Keratinocyte (primary cell): Measurements from ENCODE around the gene PTGES. TPM values are rescaled to one million over a fixed set of nuclear protein-coding genes. Genes with fewer than 3 reads are reported as not detected.

ENCODE experiments used
- DNase-seq: peaks from one replicate; pipeline ENCODE4 v3.0.0-alpha.2; 2011; ENCODE audit warnings: low read depth, missing footprints, low spot score
- FAIRE-seq: peaks from 2 replicates; lab custom pipeline; 2011; peaks lifted over from hg19 to GRCh38; lab: Jason Lieb, UNC
- H2AFZ ChIP-seq: 2 replicates; pipeline ENCODE4 v1.6.0; 2012; ENCODE audit warnings: low read length, control low read depth, inconsistent platforms; ENCODE audit not compliant: control insufficient read depth
- H3K27ac ChIP-seq: 2 replicates; pipeline ENCODE4 v1.5.1; 2011; ENCODE audit warnings: low read length; ENCODE audit not compliant: control insufficient read depth, insufficient read depth
- H3K27me3 ChIP-seq: 3 replicates; pipeline ENCODE4 v1.6.0; 2011; ENCODE audit warnings: low read length; ENCODE audit not compliant: control insufficient read depth, insufficient read depth; ENCODE audit errors: extremely low read depth
- H3K36me3 ChIP-seq, 2 experiments: 2 replicates in 1 of 2; 3 replicates in 1 of 2; pipeline ENCODE4 v1.5.1; 2011; ENCODE audit warnings: low read length in 2 of 2, mild to moderate bottlenecking in 1 of 2; ENCODE audit not compliant: control insufficient read depth in 2 of 2, insufficient read depth in 2 of 2; ENCODE audit errors: extremely low read depth in 1 of 2
- H3K4me1 ChIP-seq: 3 replicates; pipeline ENCODE4 v1.5.1; 2011; ENCODE audit warnings: low read length; ENCODE audit not compliant: control insufficient read depth, insufficient read depth; ENCODE audit errors: extremely low read depth
- H3K4me2 ChIP-seq: 3 replicates; pipeline ENCODE4 v1.6.0; 2011; ENCODE audit warnings: low read depth, low read length; ENCODE audit not compliant: control insufficient read depth, insufficient read depth; ENCODE audit errors: extremely low read depth
- H3K4me3 ChIP-seq, 3 experiments: fragments of 200-600 bp in 1 of 3; sonication (generic) in 1 of 3; 2 replicates in 2 of 3; 3 replicates in 1 of 3; pipeline ENCODE4 v1.5.1; 2011 to 2016; ENCODE audit warnings: low read length in 3 of 3, mild to moderate bottlenecking in 3 of 3, control low read depth in 2 of 3, inconsistent platforms in 1 of 3, low read depth in 1 of 3, mixed read lengths in 1 of 3, mixed run types in 1 of 3, moderate library complexity in 1 of 3; ENCODE audit not compliant: control insufficient read depth in 2 of 3, insufficient read depth in 2 of 3; ENCODE audit errors: extremely low read depth in 1 of 3
- H3K79me2 ChIP-seq: 2 replicates; pipeline ENCODE4 v1.6.0; 2012; ENCODE audit warnings: low read length; ENCODE audit not compliant: control insufficient read depth, insufficient read depth
- H3K9ac ChIP-seq: 3 replicates; pipeline ENCODE4 v1.6.0; 2011; ENCODE audit warnings: low read length; ENCODE audit not compliant: control insufficient read depth, insufficient read depth; ENCODE audit errors: extremely low read depth
- H3K9me1 ChIP-seq: 3 replicates; pipeline ENCODE4 v1.6.0; 2011; ENCODE audit warnings: low read length; ENCODE audit not compliant: control insufficient read depth, insufficient read depth; ENCODE audit errors: extremely low read depth
- H3K9me3 ChIP-seq: 2 replicates; pipeline ENCODE4 v1.5.1; 2012; ENCODE audit warnings: low read depth, low read length; ENCODE audit not compliant: control insufficient read depth
- H4K20me1 ChIP-seq: 3 replicates; pipeline ENCODE4 v1.6.0; 2011; ENCODE audit warnings: low read length; ENCODE audit not compliant: control insufficient read depth, insufficient read depth; ENCODE audit errors: extremely low read depth
- EZH2 ChIP-seq: IDR thresholded peaks from one replicate; pipeline ENCODE4 v1.6.1; 2012; ENCODE audit warnings: inconsistent platforms, mild to moderate bottlenecking, low read length, moderate library complexity
- dilution Hi-C: fragments of 300-500 bp; cut with MboI; formaldehyde crosslinking; loops from one replicate; pipeline ENCODE4 v1.7.0; 2020; ENCODE audit warnings: low sequenced_read_pairs; ENCODE audit not compliant: extremely low pct_ligation_motif_present
- polyA plus RNA-seq, 5 experiments: library from polyadenylated mRNA; depleted of rRNA in 3 of 5; stranded (reverse) in 3 of 5; stranded (forward) in 1 of 5; unstranded in 1 of 5; fragments of >200 nt; gene quantifications; 1 replicate in 1 of 5; 2 replicates in 3 of 5; 3 replicates in 1 of 5; pipeline versions ENCODE4 v1.2.1 to v1.2.3, GENCODE V29; 2011 to 2012; ENCODE audit warnings: missing spikeins in 2 of 5, low read depth in 1 of 5, low replicate concordance in 1 of 5
- TF ChIP-seq, protein P1 (sequence below), 3 experiments: IDR thresholded peaks in 1 of 3; conservative IDR thresholded peaks in 1 of 3; optimal IDR thresholded peaks in 1 of 3; 2 replicates in 2 of 3; 3 replicates in 1 of 3; pipeline versions ENCODE3 to v1.5.1; 2011; ENCODE audit warnings: low read length in 3 of 3, mild to moderate bottlenecking in 3 of 3, moderate library complexity in 2 of 3, control low read depth in 1 of 3, inconsistent platforms in 1 of 3; ENCODE audit not compliant: insufficient read depth in 2 of 3; ENCODE audit errors: extremely low read depth in 1 of 3

The PTGES gene
- polyA plus RNA-seq, 1 donor (not counting 4 experiments of a cell fraction or from before 2014, with no cell fraction given) = 19.7 TPM

DNA sequence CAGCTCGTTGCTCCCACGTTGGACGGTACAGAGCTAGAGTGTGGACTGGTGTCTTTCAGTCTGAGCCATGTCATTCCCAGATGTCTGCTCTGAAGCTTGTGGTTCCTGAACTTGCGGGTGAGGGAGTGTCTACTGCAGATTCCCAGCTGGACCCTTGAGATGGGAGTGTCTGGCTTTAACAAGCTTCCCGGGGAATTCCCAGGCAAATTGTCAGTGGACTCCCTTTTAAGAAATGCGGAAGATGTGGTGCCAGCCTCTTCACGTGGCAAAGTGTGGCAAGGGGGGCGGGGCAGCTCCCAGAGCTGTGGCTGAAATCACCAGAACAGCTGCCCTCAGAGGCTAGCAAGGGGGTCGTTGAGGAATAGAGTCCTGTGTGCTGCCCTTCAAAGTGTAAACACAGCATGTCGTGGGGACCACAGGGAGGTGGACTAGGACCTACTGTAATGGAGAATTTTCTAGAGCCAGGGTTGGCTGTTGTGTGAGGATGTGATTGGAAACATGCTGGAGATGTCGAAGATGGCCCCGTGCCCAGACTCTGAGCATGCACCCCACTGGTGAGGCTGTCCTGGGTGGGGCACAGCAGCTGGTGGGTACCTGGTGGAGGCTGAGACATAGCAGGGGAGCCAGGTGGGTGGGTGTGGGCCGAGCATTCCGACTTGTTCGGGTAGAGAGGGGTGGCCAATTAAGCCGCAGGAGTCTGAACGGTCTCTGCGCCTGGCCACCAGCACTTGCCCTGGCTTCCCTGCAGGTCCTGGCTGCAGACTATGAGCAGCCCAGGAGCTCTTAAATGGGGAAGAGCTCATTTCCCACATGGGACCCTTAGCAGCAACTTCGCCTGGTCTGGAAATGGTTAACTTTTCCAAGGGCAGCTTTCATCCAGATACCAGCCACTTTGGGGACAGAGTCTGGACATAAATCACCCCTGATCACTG lies 50.0 kb downstream of the PTGES start:
- Histone ChIP-seq H3K27ac (no peak overlapping the region), H3K27me3 (peaks cover 23% of the 10 kb centered on the region), H3K9me1 (no peaks in the 10 kb centered on the region), H3K4me3 (peak overlapping the region in 1 of 3 experiments; percentile 33), H3K9ac (no peak overlapping the region), H2AFZ (peak overlapping the region; percentile 15), H3K4me2 (peak overlapping the region; percentile 37), H4K20me1 (no peaks in the 10 kb centered on the region), H3K79me2 (no peaks in the 10 kb centered on the region), H3K9me3 (no peaks in the 10 kb centered on the region), H3K4me1 (peaks cover 8% of the 10 kb centered on the region), H3K36me3 (no peaks in the 10 kb centered on the region)
- DNase-seq = peak; percentile 38
- dilution Hi-C loops = no loop called here
- no peak for TF ChIP-seq EZH2
- TF ChIP-seq, protein P1, sequence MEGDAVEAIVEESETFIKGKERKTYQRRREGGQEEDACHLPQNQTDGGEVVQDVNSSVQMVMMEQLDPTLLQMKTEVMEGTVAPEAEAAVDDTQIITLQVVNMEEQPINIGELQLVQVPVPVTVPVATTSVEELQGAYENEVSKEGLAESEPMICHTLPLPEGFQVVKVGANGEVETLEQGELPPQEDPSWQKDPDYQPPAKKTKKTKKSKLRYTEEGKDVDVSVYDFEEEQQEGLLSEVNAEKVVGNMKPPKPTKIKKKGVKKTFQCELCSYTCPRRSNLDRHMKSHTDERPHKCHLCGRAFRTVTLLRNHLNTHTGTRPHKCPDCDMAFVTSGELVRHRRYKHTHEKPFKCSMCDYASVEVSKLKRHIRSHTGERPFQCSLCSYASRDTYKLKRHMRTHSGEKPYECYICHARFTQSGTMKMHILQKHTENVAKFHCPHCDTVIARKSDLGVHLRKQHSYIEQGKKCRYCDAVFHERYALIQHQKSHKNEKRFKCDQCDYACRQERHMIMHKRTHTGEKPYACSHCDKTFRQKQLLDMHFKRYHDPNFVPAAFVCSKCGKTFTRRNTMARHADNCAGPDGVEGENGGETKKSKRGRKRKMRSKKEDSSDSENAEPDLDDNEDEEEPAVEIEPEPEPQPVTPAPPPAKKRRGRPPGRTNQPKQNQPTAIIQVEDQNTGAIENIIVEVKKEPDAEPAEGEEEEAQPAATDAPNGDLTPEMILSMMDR (optimal IDR thresholded peaks at IDR 0.05 in 1 of 3, IDR thresholded peaks at IDR 0.05 in 1 of 3, conservative IDR thresholded peaks at IDR 0.05 in 1 of 3; ENCODE audit: extremely low read depth in 1 of 3, insufficient read depth in 2 of 3, low read length in 3 of 3) = no peak
- FAIRE-seq = no peak

GRCh38 chr9:129701549-129701948 lies 51.3 kb downstream of the PTGES start:
- dilution Hi-C loops = no loop called here
- Histone ChIP-seq H3K36me3 (no peaks in the 10 kb centered on the region), H3K4me2 (no peak overlapping the region), H3K4me1 (peaks cover 8% of the 10 kb centered on the region), H2AFZ (no peak overlapping the region), H3K9ac (no peak overlapping the region), H4K20me1 (no peaks in the 10 kb centered on the region), H3K27ac (no peak overlapping the region), H3K79me2 (no peaks in the 10 kb centered on the region), H3K27me3 (peaks cover 36% of the 10 kb centered on the region), H3K4me3 (no peak overlapping the region), H3K9me3 (no peaks in the 10 kb centered on the region), H3K9me1 (no peaks in the 10 kb centered on the region)
- FAIRE-seq = no peak
- DNase-seq = no peak
- TF ChIP-seq, protein P1 (optimal IDR thresholded peaks at IDR 0.05 in 1 of 3, IDR thresholded peaks at IDR 0.05 in 1 of 3, conservative IDR thresholded peaks at IDR 0.05 in 1 of 3; ENCODE audit: extremely low read depth in 1 of 3, insufficient read depth in 2 of 3, low read length in 3 of 3) = no peak
- TF ChIP-seq EZH2 = no peak
